Activated T-cell treated with anti-CD3 and anti-CD28 coated beads for 48 hours (primary cell): ENCODE results near the gene AFDN.

Experiments
- DNase-seq: peaks from one replicate; pipeline ENCODE4 v3.0.0-alpha.2; 2020; ENCODE audit warnings: low read depth

AFDN gene

GRCh38 chr6:167870321-167870720 lies 43.6 kb downstream of the AFDN start:
- no peak for DNase-seq

GRCh38 chr6:167872538-167873210 lies 46.0 kb downstream of the AFDN start:
- DNase-seq, result no peak

GRCh38 chr6:167877994-167878779 lies 51.5 kb downstream of the AFDN start:
- DNase-seq, result no peak

- DNase-seq, result no peak
Measured at GRCh38 chr6:167879612-167880011, 52.9 kb downstream of the AFDN start.

- DNase-seq, result no peak
Measured at GRCh38 chr6:167881327-167881726, 54.6 kb downstream of the AFDN start.

GRCh38 chr6:167882244-167882643 lies 55.5 kb downstream of the AFDN start:
- no peak for DNase-seq

GRCh38 chr6:167888098-167888497 lies 61.4 kb downstream of the AFDN start:
- no peak for DNase-seq

GRCh38 chr6:167892835-167893815 lies 66.4 kb downstream of the AFDN start:
- no peak for DNase-seq

GRCh38 chr6:167894965-167895364 lies 68.3 kb downstream of the AFDN start:
- DNase-seq, result no peak

GRCh38 chr6:167896648-167897047 lies 69.9 kb downstream of the AFDN start:
- DNase-seq, result no peak

GRCh38 chr6:167898673-167899311 lies 72.1 kb downstream of the AFDN start:
- no peak for DNase-seq

- no peak for DNase-seq
Measured at GRCh38 chr6:167904791-167905190, 78.1 kb downstream of the AFDN start.

- no peak for DNase-seq
Measured at GRCh38 chr6:167906899-167907298, 80.2 kb downstream of the AFDN start.

- no peak for DNase-seq
Measured at GRCh38 chr6:167907837-167908681, 81.3 kb downstream of the AFDN start.

GRCh38 chr6:167910007-167910406 lies 83.3 kb downstream of the AFDN start:
- no peak for DNase-seq

GRCh38 chr6:167910652-167911051 lies 83.9 kb downstream of the AFDN start:
- no peak for DNase-seq

GRCh38 chr6:167912494-167912893 lies 85.8 kb downstream of the AFDN start:
- no peak for DNase-seq

GRCh38 chr6:167913699-167914098 lies 87.0 kb downstream of the AFDN start:
- DNase-seq, result no peak

GRCh38 chr6:167915139-167915538 lies 88.4 kb downstream of the AFDN start:
- no peak for DNase-seq

GRCh38 chr6:167917551-167918154 lies 90.9 kb downstream of the AFDN start:
- no peak for DNase-seq
